ELR (cell line): ENCODE results near the gene ATP2B2.

ENCODE experiments used
- DNase-seq: peaks from one replicate; pipeline ENCODE4 v3.0.0-alpha.2; 2015; ENCODE audit warnings: low read depth

ATP2B2 gene

DNA sequence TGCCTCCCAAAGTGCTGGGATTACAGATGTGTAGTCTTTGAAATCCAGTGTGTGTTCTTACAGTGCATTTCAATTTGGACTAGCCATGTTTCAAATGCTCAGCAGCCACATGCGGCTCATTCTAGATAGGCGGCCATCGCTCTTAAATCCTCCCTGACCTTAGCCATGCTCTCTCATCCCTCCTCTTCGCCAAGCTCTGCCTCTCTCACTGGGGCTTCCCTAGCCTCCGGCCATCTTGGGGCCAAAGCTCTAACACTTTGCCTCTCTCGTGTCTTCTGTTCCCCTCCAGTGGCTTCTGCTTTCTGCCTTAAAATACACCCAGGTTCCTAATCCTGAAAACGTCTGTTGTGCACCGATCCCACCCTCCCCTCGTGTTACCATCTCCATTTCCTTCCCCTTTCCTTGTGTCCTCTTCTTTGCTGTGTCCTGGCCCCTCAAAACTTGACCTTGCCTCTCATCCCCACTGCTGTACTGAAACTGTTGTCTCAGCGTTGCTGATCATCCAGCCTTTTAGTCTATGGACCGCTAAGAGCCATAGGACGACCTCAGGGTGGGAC lies 211.3 kb downstream of the ATP2B2 start:
- no peak for DNase-seq

DNA sequence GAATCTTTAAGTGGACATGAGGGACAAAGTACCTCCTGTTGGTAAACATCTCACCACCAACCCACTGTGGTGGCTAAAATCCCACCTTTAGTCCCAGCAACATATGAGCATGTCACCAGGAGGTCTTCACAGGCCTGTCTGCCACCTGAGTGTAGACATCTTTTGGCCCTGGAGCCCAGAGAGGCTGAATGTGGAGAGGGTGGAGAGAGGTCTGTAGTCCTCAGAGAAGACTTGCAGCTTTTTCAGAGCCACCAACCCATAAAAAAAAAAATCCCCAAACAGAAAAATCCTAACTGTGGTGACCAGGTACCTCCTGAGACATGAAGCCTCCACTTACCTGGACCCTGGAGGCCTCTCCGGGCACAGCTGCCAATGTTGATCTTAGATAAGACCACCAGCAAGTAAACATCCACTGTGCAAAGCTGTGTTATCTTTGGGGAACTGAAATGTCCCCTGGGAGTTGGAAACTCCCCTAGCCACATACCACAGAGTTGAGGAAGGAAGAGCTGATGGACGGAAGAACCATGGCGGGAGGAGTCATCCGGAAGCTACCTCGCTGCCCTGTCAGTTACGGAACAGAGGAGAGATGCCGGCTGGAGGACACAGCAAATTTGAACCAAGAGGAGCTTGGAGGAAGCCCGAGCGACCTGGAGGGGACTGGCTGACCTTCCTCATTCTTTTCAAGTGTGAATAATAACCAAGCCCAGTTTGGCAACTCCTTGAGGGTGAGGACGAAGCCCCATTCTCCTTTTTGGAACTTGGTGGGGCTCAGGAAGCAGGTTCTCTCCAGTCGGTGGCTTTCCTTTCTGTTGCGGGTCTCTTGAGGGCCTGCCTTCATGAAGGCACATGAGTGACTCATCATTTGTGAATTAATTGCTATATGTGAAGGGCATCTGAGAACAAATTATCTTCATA lies 212.6 kb downstream of the ATP2B2 start, which contains the start of gene GHRL:
GHRL (minus strand) TSS at position 443 of the 915 bp plus-strand sequence. CDS start 2,767 bp downstream, outside the sequence.
- no peak for DNase-seq

DNA sequence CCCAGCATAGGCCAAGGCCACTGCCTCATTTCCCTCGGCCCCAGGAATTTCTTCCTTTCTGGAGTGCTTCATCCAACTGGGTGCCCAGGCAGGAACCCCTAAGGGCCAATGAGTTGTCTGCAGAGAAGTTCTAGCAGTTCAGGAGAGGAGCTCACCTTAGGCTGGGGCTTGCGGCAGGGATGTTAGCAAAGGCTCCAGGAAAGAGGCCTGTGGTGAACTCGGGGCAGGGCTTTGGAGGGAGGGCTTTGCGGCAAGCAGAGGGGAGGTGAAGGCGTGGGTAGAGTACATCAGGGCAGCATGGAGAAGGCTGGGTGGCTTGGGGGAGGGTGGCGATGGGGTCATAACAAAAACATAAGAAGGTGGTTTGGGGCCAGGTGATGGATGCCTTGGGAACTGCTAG lies 213.7 kb downstream of the ATP2B2 start:
- no peak for DNase-seq

DNA sequence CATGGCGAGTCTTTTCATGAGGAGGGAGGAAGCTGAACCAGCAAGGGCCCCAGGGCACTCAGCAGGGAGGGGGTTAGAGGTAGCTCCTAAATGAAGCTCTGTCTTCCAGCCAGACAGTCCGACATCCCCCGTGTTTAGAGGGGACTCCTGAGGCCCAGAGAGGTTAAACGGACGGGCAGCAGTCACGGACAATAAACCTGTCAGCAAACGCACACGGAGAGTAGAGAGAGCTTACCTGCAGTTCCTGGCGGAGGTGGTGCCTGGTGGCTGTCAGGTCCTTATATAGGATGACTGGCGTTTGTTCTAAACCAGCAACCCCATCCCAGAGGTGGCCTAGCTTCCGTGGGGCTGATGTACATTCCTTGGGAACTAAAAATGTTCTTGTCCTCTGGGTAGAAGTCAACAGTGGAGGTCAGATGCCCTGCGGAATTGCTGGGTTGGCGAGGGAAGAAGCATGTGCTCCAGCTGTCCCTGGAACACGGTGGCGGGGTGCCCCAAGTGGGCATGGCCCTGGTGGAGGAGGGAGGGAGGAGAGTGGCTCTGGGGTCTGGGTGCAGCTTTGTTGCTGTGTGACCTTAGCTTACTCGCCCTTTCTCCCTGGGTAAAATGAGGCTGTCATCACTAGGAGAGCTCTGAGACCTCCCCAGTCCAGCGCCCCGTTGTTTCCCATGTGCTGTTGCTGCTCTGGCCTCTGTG lies 214.8 kb downstream of the ATP2B2 start:
- no peak for DNase-seq

DNA sequence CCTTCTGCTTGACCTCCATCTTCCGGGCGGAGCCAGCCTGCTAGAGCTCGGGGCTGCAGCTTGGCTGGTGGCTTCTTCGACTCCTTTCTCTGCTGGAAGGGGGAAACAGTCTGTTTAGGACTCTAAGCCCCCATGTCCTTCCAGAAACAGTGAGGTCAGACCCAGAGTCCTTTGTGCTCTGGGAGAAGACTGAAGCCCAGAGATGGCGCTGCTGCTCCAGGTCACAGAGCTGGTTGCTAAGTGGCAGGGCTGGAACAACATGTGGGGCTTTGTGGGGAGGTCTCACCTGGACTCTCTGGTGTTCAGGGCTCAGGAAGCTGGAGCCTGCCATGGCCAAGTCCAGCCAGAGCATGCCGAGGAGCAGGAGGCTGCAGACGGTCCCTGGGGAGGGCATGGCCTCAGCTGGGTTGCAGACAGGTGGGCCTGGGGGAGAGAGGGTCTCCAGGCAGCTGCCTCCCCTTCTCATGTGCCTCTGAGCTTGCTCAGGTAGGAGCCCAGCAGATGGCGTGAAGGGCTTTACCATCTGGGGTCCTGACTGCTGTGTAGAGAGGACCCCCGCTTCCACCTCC lies 215.5 kb downstream of the ATP2B2 start:
- no peak for DNase-seq

DNA sequence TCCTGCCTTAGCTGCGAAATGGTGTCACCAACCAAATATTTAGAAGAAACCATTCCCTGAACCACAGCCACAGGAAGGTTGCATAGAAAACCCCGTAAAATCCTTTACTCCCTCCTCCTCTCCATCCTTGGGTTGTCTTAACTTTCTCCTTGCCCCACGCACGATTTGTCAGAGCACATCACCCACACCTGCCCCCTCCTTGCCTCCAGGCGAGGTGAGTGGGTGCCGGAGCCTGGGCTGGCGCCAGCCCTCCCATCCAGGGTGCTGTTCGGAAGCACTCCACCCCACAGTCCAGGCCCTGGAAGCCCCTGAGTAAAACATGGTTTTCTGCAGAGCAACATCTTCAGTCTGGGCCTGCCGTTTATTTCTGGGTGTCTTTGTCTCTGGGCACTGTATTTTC lies 216.3 kb downstream of the ATP2B2 start:
- DNase-seq = no peak

DNA sequence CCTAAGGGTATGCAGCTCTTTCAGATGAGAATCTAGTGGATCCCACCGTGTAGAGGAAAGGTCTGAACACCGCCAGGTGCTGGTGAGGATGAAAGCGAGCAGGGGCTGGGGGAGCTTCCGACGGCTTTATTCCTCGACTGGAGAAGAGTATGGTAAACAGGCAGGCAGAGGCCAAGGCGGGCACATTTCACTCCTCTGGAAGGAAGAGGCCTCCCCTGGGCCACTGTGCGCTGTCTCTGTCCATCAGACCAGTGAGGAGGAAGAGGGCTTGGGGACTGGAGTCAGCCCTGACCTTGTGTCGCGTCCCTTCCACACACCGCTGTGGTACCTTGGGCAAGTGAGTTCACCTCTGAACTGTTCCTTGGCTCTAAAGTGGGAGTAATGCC lies 216.8 kb downstream of the ATP2B2 start:
- DNase-seq = no peak

DNA sequence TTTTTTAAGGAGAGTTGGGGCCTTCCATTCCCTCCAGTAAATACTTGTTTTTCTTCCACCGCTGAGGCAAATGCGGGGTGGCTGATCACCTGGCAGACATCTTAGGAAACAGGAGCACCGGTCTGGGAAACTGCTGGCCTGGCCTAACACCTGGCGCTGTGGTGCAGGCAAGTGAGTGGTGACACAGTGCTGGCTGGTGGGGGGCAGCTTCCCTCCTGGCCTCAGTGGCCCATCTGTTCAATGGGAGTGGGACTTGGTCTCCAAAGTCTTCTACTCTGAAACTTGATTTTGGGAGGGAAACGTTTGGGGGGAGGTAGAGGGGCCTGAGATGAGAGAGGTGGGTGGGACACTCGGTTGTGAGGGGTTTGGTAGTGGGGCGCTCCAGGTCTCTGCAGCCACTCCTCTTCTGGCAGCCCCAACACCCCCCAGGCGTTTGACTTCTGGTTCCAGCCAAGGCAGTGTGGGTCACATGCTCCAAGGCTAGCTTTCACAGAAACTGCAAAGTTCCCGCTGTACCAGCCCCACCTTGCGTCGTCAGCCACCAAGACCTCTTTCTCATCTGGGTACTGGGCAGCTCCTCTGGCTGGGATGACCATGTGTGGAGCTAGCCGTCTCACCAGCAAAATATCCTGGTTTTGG lies 217.3 kb downstream of the ATP2B2 start:
- DNase-seq = no peak

DNA sequence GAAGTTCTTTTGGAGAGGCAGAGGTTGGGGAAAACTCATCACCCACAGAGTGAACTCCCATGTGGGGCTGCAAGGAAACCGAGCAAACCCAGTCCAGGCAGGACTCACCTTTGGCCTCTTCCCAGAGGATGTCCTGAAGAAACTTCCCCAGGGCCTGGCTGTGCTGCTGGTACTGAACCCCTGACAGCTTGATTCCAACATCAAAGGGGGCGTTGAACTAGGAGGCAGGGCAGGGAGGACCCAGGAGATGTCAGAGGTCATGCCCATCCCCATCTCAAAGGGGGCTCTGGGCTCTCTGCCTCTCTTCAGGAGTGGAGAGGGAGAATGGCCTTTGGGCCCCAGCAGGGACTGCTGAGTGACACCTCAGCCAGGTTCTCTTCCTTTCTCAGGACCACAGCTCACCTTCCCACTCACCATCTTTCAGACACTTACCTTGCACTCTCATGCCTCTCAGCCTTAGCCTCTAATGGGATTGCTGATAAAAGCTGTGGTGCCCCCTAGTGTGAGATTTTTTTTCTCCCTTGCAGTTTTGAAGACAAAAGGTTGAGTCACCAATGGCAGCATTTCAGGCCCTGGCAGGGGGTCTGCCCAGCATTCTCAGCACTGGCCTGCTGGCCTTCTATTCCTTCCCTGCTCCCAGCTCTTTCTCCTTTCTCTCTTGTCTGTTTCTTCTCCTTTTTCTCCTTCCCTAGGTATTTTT lies 218.6 kb downstream of the ATP2B2 start:
- DNase-seq = peak; percentile 28

DNA sequence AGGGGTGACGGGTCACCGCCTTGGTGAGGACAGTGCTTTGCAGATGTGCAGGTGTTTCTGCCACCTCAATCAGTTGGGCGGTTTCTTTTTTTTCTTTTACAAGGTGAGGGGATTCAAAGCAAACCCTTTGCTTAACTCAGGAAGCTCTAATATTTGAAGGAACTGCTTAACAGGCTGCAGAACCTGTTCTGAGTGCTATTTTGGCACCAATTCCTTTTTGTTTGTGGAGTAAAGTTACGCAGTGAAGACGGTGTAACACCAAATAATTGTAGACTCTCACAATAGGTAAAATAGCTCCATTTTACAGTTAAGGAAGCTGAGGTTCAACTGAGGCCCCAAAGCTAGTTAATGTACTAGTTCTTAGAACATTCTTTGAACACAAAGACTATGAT lies 219.3 kb downstream of the ATP2B2 start:
- DNase-seq = no peak

DNA sequence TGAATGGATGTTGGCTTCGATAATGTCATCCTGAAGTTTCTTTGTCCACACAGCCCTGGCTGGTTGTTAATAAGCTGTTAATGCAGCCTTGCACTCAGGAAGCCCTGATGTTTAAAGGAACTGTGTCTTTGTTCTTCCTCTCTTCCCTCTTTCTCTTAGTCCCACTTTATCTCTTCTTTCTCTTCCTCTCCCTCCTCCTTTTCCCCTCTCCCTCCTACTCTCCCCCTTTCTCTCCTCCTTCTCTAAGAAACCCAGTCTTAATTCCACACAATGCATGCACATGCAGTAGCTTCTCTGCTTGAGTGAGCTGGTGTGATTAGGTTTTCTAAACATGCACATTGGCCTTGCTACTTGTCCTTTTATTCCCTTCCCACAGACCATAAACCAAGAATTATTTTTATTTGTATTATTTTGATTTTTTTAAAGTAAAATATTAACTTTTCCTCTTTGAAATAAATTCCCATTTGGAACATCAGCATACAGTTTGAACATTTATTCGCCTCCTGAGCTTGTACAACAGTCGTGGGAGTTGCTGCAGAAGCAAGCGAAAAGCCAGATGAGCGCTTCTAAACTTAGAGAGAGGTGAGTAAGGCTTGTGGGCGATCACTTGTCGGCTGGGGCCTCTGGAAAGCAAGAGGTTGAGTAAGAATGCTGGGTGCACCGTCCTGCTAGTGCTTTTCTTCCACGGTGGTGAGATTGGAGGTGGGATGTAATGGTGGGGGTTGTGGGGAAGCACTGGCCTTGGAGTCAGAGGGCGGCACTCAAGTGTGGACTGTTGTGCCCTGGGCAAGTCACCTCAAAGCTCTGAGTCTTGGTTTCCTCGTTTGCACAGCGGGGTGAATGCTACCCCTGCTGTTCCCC lies 219.9 kb downstream of the ATP2B2 start:
- no peak for DNase-seq

DNA sequence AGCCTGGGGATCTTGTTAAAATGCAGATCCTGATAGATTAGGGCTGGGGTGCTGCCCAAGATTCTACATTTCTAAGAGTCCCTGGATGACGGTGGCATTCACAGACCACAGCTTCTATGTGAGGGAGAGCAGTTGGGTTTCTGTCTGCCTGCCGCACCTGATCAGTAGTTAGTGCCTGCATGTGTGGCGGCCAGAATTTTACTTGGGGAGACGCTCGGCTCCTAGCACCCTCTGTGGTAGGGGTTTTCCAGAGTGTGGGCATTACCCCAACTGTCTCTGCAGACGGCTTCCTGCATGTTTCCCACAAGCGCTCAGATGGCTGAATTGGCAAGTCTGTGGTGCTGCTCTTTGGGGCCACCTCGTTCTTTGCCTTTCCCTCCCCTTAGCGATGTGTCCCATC lies 220.9 kb downstream of the ATP2B2 start:
- no peak for DNase-seq

DNA sequence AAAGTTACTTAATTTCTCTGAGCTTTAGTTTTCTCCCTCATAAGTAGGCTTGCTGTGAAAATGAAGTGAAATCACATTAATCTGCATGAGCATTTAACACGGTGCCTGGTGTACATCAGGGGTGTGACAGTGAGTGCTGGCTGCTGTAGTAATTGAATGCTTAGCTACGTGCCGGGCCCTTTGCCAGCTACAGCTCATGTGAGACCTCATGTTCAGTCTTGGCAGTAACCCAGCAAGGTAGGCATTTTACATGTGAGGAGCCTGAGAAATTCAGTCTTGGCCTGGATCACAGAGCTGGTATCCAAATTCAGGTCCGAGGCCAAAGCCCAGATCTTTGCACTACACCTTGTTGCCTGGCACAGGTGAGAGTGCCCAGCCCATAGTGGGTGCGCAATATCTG lies 221.7 kb downstream of the ATP2B2 start:
- no peak for DNase-seq

DNA sequence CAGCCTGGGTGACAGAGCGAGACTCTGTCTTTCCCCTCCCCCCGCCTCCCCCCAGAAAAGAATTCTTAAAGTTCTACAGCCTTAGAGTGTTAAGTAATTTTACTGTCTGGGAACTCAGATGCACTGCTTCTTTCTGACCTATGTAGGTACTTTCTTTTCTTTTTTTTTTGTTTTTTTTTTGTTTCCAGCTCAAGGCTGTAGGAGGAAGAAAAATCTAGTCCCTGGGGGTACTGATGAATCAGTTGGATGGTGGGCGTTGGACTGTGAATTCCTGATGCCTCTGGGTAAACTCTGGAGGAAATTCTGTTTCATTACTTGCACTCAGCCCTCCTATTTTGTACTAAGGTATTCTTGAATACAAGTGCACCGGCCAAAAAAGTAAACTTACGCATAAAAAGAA lies 223.4 kb downstream of the ATP2B2 start:
- DNase-seq = no peak

DNA sequence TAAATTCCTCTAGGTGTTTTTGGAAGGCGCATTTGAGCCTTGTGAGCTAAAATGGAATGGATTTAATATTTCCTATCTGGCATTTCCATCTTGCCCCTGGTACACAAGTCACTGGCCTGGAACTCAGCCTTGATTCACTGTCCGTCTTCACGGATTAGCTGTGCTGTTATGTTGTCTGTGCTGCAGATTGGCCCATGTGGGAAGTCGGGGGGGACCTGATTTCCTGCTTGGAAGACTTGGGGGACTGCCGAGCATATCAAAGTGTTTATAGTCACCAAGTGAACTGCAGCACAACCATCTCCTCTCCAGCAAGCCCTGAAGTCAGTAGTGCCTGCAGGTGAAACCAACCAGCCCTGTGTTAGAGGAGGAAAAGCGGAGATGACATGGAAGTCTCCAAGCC lies 224.8 kb downstream of the ATP2B2 start:
- DNase-seq = no peak

DNA sequence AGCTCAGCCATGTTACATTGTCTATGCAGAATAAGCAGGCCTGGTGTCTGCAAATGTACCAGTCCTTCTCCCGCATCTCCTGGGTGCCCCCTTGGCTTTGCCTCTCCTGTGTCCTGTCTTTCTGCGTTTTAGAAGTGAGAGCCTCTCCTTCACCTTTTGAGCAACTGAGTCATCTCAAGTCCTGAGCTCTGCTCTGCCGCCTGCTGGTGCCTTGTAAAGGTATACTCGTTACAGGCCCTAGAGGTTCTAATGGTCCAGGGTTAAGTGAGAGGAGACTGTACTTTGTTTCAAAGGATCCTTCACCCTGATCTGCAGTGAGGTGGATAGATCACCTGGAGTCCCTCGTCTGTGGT lies 225.2 kb downstream of the ATP2B2 start:
- DNase-seq = peak; percentile 19

DNA sequence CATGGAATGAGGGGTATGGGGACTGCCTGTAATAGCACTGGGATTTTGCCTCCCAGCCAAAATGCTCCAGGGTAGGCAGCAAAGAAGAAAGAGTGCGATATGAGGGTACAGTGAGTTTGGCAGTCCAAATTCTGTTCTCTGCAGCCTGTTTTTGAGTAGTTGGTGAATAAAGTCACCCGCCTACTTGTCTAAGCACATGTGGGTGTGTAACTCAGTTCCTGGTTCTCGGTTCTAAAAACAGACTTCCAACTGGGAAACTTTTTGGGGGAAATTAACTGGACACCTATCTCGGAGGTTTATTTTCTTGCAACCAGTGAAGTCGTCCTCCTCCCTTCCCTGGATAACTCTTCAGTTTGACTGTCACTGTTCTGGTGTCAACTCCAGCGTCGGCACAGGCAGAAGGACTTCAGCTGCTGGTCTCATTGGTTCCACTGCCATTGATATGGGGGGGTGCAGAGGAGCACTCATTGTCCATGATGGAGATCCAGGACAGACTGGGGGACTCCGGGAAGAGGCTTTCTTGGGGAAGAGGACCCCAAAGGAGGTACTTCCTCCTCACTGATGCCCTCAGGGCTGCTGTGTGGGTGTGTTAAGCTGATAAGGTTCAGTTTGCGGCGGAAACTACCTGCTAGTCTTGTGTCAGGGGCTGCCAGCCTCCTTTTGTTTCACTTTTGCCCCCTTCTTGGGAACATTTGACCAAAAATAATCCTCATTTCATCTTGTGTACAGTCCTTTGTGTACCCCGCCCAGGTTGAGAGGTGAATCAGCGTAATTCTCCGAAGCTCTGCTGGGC lies 225.8 kb downstream of the ATP2B2 start:
- DNase-seq = no peak

DNA sequence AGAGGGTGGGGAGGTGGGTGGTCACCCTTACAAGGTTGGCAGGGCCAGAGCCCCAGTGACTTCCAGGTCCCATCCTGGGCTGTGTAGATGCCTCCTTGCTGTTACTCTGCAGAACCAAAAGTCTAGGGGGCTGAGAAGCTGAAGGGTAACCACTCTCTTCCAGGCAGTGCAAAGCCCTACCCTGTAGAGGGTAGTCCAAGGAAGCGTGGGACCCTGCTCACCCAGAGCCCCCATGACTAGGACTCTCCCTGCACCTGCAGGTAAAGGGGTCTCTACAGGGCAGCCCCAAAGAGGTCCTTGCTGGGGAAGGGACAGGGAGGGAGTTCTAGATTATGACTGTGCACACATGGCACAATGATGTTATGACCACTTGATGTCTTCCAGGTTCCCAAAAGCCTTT lies 226.9 kb downstream of the ATP2B2 start:
- no peak for DNase-seq

DNA sequence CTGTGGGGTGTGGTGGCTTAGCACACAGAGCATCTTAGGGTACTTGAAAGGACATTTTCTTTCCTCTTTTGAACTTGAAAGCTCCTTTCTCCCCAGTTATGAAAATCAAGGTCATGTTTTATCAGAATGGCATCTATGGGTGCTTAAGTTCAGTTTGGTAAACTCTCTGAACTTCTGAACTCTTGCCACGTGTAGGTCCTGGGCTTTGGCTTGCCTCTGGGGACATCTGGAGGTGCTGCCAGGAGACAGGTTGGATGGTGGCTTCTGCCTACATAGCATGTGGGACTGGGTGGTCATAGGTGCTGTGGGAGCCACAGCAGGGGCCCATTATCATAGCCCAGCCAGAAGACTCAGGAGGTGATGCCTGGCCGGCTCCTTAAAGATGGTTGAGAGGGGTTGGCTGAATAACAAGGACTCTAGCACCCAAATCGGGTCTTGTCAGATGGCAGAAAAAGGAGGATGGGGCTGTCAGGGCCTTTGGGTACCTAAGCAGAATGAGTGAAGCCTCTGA lies 228.2 kb downstream of the ATP2B2 start:
- DNase-seq = no peak

DNA sequence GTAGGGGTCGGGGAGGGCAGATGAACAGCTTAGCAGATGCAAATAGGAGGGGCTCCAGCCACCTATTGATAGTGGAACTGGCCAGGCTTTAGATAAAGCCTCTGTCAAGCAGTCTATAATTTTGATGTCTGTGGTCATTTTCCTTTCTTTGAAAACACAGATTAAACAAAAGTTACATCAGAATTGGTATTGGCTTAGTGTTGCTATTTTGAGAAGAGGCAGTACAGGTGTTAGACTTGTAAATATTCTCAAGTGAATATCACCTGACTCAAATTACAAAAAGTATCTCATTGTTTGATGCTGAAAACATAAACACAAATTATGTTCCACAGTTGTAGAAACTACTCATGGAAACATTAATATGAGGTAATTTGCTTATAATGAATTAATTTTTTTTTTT lies 230.8 kb downstream of the ATP2B2 start:
- no peak for DNase-seq
